Measurements from ENCODE around the gene UNC13D.
"Not testable (repeated sequence)": the region's sequence is repeated elsewhere in the genome, so short reads cannot be mapped to it uniquely, and the experiment has no call there.

The UNC13D gene

GRCh38 chr17:75854881-75855309 lies 10.7 kb upstream of the UNC13D start:
- peak overlapping the region; percentile 56 to 95 (median 87) for H3K4me3 ChIP-seq

GRCh38 chr17:75854101-75854748 lies 10.0 kb upstream of the UNC13D start:
- Histone ChIP-seq H3K27ac (peak overlapping the region in 19 of 21 experiments; percentile 79 to 100 (median 94)), H3K4me3 (peak overlapping the region; percentile 56 to 95 (median 87))

More at GRCh38 chr17:75854881-75855309, 10.7 kb upstream of the UNC13D start:
- peak overlapping the region in 20 of 21 experiments; percentile 79 to 100 (median 94) for H3K27ac ChIP-seq

- H3K4me3 ChIP-seq: no peak overlapping the region
- H3K27ac ChIP-seq: peak overlapping the region in 13 of 21 experiments; percentile 14 to 99 (median 94)
Observed at GRCh38 chr17:75853433-75853832, 9.2 kb upstream of the UNC13D start.

- not testable (repeated sequence) for H3K4me3 ChIP-seq
- H3K27ac ChIP-seq: peak overlapping the region in 3 of 21 experiments; percentile 0 to 25 (median 17)
Observed at GRCh38 chr17:75851693-75851991, 7.4 kb upstream of the UNC13D start.

GRCh38 chr17:75850928-75851692 lies 6.9 kb upstream of the UNC13D start:
- Histone ChIP-seq H3K4me3 (no peak overlapping the region), H3K27ac (peak overlapping the region in 4 of 21 experiments; percentile 17 to 46 (median 26))

- H3K27ac ChIP-seq: peak overlapping the region in 7 of 21 experiments; percentile 0 to 69 (median 48)
- H3K4me3 ChIP-seq: no peak overlapping the region
Observed at GRCh38 chr17:75849724-75850123, 5.5 kb upstream of the UNC13D start.

- H3K4me3 ChIP-seq: no peak overlapping the region
- peak overlapping the region in 17 of 21 experiments; percentile 0 to 69 (median 46) for H3K27ac ChIP-seq
Observed at GRCh38 chr17:75849279-75849646, 5.1 kb upstream of the UNC13D start.

GRCh38 chr17:75848523-75849278 lies 4.5 kb upstream of the UNC13D start:
- H3K4me3 ChIP-seq: no peak overlapping the region

GRCh38 chr17:75847614-75848522 lies 3.7 kb upstream of the UNC13D start:
- Histone ChIP-seq H3K27ac (peak overlapping the region in 14 of 21 experiments; percentile 3 to 71 (median 40)), H3K4me3 (no peak overlapping the region)

More at GRCh38 chr17:75848523-75849278, 4.5 kb upstream of the UNC13D start:
- peak overlapping the region in 18 of 21 experiments; percentile 0 to 69 (median 45) for H3K27ac ChIP-seq

- H3K4me3 ChIP-seq: no peak overlapping the region
- peak overlapping the region in 16 of 21 experiments; percentile 5 to 97 (median 88) for H3K27ac ChIP-seq
Observed at GRCh38 chr17:75846692-75847613, 2.7 kb upstream of the UNC13D start.

- no peak overlapping the region for H3K4me3 ChIP-seq
- H3K27ac ChIP-seq: peak overlapping the region in 19 of 21 experiments; percentile 71 to 97 (median 90)
Observed at GRCh38 chr17:75845933-75846691, 1.9 kb upstream of the UNC13D start.

GRCh38 chr17:75845058-75845711 lies 981 bp upstream of the UNC13D start:
- Histone ChIP-seq H3K4me3 (peak overlapping the region in 1 of 7 experiments; percentile 42), H3K27ac (peak overlapping the region in 20 of 21 experiments; percentile 71 to 97 (median 90))

- H3K27ac ChIP-seq: peak overlapping the region; percentile 16 to 97 (median 89)
- peak overlapping the region; percentile 22 to 46 (median 36) for H3K4me3 ChIP-seq
Observed at GRCh38 chr17:75844530-75845057, 390 bp upstream of the UNC13D start.

- Histone ChIP-seq H3K4me3 (peak overlapping the region; percentile 22 to 46 (median 36)), H3K27ac (peak overlapping the region in 20 of 21 experiments; percentile 71 to 97 (median 90))
Observed at GRCh38 chr17:75842963-75843576, 1.1 kb downstream of the UNC13D start.

GRCh38 chr17:75842411-75842810 lies 1.8 kb downstream of the UNC13D start:
- Histone ChIP-seq H3K4me3 (peak overlapping the region in 3 of 7 experiments; percentile 32 to 44 (median 42)), H3K27ac (peak overlapping the region in 14 of 21 experiments; percentile 71 to 96 (median 90))

GRCh38 chr17:75840799-75841164 lies 3.4 kb downstream of the UNC13D start:
- Histone ChIP-seq H3K27ac (no peak overlapping the region), H3K4me3 (no peak overlapping the region)

Data from skin epidermis (tissue), 12 donors.